Mucosa of descending colon (tissue), 3 donors: ENCODE results near the gene HSP90B1. TPM values are rescaled to one million over a fixed set of nuclear protein-coding genes. Genes with fewer than 3 reads are reported as not detected.

Experiments used
- ATAC-seq: fragments of 200-7000 bp; cut with Tn5 transposase; one replicate; pipeline ENCODE4 v1.9.1; 2020; ENCODE audit warnings: mild to moderate bottlenecking, moderate library complexity
- DNase-seq, 3 donors: peaks; one replicate each; pipeline ENCODE4 v3.0.0-alpha.2; 2020
- H3K36me3 ChIP-seq: fragments of 200-600 bp; one replicate; pipeline ENCODE4 v1.8.0; 2021; ENCODE audit warnings: low read depth, mild to moderate bottlenecking
- H3K4me1 ChIP-seq: fragments of 200-600 bp; one replicate; pipeline ENCODE4 v1.8.0; 2021; ENCODE audit warnings: low read depth, mild to moderate bottlenecking
- H3K4me3 ChIP-seq: fragments of 200-600 bp; one replicate; pipeline ENCODE4 v1.8.0; 2021; ENCODE audit warnings: mild to moderate bottlenecking
- H3K9me3 ChIP-seq: fragments of 200-600 bp; one replicate; pipeline ENCODE4 v1.8.0; 2021; ENCODE audit warnings: mild to moderate bottlenecking
- intact Hi-C, 2 donors: fragments of 100-400 bp; cut with DNase I in 1 of 2; cut with micrococcal nuclease in 1 of 2; formaldehyde crosslinking; loops; one replicate each; pipeline versions ENCODE4 v1.11.0 to v1.11.1; 2022; cut with DNase I, micrococcal nuclease
- total RNA-seq, 3 donors: library from RNA; stranded (reverse); fragmentation: NEBNext Ultra II Directional in 2 of 3; extraction: Animal tissue kit (Norgen Biotek cat#: 25700) in 2 of 3; gene quantifications; one replicate each; pipeline versions ENCODE4 v1.2.1 to v1.2.4, GENCODE V29; 2021 to 2023
- TF ChIP-seq, protein P1 (sequence below): fragments of 200-600 bp; IDR thresholded peaks from one replicate; pipeline ENCODE4 v1.8.0; 2022; ENCODE audit warnings: antibody characterized with exemption, mild to moderate bottlenecking
- donor health status: DM: no; HTN: no; CAD: no; lungs with moderate emphysema.
- donor health status: DM: no; HTN: no; CAD: no.
- donor health status: DM: no; HTN: yes; CAD: no.

Gene HSP90B1
- total RNA-seq, 3 donors from 2014 or later: 423 to 471 (median 461) TPM

DNA sequence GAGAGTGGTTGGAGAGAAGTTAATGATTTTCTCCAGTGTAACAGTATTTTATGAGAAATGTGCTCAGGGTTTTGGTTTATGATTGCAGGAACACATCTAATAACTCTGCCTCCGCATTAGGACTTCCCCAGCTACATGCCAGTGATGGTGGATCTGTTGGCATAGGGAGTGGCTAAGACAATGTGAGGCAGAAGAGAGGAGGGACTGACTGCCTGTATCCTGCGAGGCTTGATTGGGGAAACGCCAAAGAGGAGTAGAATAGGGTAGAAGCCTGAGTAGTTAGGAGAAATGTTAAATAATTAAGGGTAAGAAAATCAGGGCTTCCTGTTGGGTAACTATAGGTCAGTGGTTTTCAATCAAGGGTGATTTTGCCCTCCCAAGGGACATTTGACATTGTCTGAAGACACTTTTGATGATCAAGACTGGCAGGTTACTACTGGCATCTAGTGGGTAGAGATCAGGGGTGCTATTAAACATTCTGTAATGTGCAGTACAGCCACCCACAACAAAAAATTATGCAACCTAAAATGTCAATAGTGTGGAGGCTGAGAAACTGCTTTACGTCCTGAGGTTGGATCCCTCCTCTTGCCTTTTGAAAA, 48.3 kb downstream of the HSP90B1 start:
- Histone ChIP-seq H3K9me3 (no peaks in the 10 kb centered on the region), H3K36me3 (no peaks in the 10 kb centered on the region), H3K4me3 (no peak overlapping the region), H3K4me1 (no peaks in the 10 kb centered on the region)
- ATAC-seq (no peak), DNase-seq (no peak)
- intact Hi-C loops: no loop called here
- TF ChIP-seq, protein P1, sequence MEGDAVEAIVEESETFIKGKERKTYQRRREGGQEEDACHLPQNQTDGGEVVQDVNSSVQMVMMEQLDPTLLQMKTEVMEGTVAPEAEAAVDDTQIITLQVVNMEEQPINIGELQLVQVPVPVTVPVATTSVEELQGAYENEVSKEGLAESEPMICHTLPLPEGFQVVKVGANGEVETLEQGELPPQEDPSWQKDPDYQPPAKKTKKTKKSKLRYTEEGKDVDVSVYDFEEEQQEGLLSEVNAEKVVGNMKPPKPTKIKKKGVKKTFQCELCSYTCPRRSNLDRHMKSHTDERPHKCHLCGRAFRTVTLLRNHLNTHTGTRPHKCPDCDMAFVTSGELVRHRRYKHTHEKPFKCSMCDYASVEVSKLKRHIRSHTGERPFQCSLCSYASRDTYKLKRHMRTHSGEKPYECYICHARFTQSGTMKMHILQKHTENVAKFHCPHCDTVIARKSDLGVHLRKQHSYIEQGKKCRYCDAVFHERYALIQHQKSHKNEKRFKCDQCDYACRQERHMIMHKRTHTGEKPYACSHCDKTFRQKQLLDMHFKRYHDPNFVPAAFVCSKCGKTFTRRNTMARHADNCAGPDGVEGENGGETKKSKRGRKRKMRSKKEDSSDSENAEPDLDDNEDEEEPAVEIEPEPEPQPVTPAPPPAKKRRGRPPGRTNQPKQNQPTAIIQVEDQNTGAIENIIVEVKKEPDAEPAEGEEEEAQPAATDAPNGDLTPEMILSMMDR: no peak

DNA sequence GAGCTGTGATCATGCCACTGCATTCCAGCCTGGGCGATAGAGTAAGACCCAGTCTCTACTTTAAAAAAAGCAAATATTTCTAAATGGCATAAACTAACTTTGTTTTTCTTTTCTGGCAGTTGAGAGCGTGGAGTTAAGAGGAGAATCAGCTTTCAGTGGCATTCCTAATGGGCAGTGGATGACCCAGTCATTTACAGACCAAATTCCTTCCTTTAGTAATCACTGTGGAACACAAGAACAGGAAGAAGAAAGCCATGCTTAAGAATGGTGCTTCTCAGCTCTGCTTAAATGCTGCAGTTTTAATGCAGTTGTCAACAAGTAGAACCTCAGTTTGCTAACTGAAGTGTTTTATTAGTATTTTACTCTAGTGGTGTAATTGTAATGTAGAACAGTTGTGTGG, 56.6 kb downstream of the HSP90B1 start:
- intact Hi-C loops: no loop called here
- no peaks in the 10 kb centered on the region for H3K9me3 ChIP-seq
- H3K4me1 ChIP-seq: no peaks in the 10 kb centered on the region
- no peak for DNase-seq
- TF ChIP-seq, protein P1: no peak
- H3K36me3 ChIP-seq: no peaks in the 10 kb centered on the region
- ATAC-seq: no peak
- H3K4me3 ChIP-seq: no peak overlapping the region

DNA sequence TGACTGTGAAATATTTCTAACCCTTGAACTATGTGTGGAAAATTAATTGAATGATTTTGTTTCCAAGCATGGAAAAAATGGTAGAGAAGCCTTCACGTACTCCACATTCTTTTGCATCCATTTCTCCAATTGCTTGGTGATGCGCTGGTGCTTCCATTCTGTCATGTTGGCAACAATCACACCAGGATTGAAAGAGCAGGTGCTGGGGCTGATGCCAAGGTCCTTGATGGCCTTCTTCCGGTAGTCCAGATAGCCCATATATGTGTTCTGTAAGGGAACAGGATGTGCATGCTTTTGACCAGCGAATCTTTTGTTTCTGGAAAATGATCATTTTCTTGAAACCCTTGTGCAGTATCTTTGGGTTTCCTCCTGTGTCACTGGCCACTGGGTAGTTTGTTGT, 64.0 kb downstream of the HSP90B1 start:
- no peaks in the 10 kb centered on the region for H3K4me1 ChIP-seq
- DNase-seq: no peak
- no peak overlapping the region for H3K4me3 ChIP-seq
- TF ChIP-seq, protein P1: no peak
- no peaks in the 10 kb centered on the region for H3K9me3 ChIP-seq
- no peak for ATAC-seq
- intact Hi-C loops: no loop called here
- no peaks in the 10 kb centered on the region for H3K36me3 ChIP-seq

DNA sequence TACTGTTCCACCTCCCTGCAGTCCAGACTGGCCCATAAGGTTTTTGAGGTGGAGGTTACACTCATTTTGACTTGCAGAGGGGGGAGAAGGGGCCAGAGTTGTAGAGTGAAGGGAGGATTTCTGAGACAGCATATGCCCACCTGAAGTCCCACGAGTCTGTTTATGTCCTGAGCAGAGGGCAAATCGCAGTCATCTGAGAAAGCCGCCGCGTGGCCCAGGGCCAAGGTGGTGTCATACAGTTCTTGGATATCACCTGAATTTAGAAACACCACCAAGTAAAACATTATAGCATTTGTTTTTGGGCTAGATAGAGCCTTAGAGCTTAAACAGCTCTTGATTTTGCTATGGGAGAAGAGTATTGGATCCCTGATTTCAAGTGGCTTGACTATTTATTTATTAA, 66.4 kb downstream of the HSP90B1 start:
- TF ChIP-seq, protein P1: no peak
- no peak for ATAC-seq
- H3K36me3 ChIP-seq: no peaks in the 10 kb centered on the region
- H3K4me3 ChIP-seq: no peak overlapping the region
- intact Hi-C loops: no loop called here
- H3K9me3 ChIP-seq: no peaks in the 10 kb centered on the region
- no peak for DNase-seq
- H3K4me1 ChIP-seq: no peaks in the 10 kb centered on the region

DNA sequence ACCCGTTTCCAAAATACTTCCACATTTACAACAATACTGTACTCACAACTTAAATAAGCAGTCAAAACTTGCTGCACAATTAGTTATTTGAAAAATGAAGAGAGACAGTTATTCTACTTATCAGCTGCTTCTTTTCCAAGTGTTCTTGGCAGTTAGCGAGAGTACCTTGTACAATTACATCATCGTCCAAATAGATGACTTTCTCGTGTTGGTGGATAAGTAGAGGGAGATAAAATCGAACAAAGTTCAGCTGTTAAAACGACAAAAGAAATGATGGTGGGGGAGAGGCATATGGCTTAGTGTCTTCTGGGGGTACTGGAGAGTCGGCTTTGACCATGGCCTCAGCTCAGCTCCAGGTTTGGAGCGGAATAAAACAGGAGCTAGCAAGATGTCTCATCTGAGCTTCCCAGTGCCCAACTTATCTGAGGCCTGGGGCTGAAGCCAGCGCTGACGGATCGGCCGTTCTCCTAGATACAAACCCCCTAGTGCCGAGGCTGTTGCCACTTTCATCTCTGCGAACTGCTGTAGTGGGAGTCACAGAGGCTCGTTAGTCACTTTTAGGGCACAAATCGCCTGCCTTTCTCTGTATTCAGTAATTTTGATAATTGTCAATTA, 67.2 kb downstream of the HSP90B1 start:
- Histone ChIP-seq H3K4me3 (no peak overlapping the region), H3K4me1 (no peaks in the 10 kb centered on the region), H3K9me3 (no peaks in the 10 kb centered on the region), H3K36me3 (no peaks in the 10 kb centered on the region)
- TF ChIP-seq, protein P1: no peak
- intact Hi-C loops: no loop called here
- no peak for ATAC-seq
- DNase-seq: no peak

Other genes with a start within 250 kb of the HSP90B1 start
- 100 to 1,000 TPM in 1 of 3 donors, 10 to 100 TPM in 2; 13.7 to 283 (median 18.0) TPM for gene NT5DC3, start 89.2 kb upstream of the HSP90B1 start, total RNA-seq
- 10 to 100 TPM; 23.5 to 29.2 (median 27.7) TPM for gene TDG, start 35.5 kb downstream of the HSP90B1 start, total RNA-seq
- 10 to 100 TPM in 1 of 3 donors, 1 to 10 TPM in 2; 2.5 to 13.7 (median 4.4) TPM for gene GLT8D2, start 119.8 kb downstream of the HSP90B1 start, total RNA-seq
- 10 to 100 TPM; 13.8 to 31.9 (median 14.2) TPM for gene HCFC2, start 134.1 kb downstream of the HSP90B1 start, total RNA-seq
- 10 to 100 TPM; 16.2 to 73.9 (median 18.9) TPM for gene NFYB, start 207.8 kb downstream of the HSP90B1 start, total RNA-seq